Stromal cell of bone marrow (primary cell): ENCODE measurements around the gene SLC25A25.

Source experiments
- DNase-seq: peaks from one replicate; pipeline ENCODE4 v3.0.0-alpha.2; 2012; ENCODE audit warnings: low read depth

Gene SLC25A25

GRCh38 chr9:128072144-128073021, 4.4 kb downstream of the SLC25A25 start:
- DNase-seq, result peak; percentile 75

DNA sequence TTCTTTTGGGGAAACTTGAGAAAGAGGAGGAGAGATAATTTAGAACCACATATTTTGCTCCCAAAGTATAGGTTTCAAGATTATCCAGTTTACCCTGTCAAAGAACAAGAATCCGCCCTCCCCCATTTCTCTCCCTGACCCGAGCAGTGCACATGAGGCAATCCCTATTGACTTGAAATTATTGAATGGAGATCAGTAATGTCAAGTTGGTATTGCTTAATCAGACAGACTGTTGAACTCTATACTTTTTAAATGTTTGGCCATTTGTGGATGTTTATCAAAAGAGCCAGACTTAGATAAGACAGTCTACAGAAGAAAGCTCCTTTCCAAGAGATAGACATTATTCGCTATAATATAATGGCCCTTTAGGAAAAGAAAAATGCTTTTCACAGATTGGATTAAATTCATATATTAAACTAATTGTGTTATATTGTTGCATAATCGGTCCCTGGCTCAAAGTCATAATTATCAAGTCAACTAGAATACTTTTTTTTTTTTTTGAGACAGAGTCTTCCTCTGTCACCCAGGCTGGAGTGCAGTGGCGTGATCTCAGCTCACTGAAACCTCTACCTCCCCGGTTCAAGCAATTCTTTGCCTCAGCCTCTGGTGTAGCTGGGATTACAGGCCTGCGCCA, 5.3 kb downstream of the SLC25A25 start:
- no peak for DNase-seq

DNA sequence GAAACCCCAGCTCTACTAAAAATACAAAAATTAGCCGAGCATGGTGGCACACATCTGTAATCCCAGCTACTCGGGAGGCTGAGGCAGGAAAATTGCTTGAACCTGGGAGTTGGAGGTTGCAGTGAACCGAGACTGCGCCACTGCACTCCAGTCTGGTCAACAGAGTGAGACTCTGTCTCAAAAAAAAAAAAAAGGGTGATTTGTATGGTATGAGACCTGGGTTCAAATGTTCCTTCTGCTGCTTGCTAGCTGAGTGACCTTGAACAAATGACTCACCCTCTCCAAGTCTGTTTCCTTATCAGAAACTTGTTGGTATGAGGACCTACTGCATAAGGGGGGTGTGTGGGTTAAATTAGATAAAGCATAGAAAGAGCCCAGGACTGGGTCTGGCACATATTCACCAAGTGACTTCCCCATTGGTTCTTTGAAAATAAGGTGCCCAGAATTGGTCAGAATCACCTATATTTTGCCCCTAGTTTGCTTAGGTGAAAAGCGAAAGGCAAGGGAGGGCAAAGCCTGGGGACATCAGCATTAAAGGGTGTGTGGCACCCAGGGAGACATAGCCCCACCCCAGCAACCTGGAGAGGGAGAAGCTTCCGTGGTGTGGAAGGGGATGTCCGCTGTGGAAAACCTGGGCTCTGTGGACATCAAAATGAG, 9.9 kb downstream of the SLC25A25 start:
- no peak for DNase-seq

- DNase-seq, result no peak
Measured at GRCh38 chr9:128078504-128079434, 10.7 kb downstream of the SLC25A25 start.

- no peak for DNase-seq
Measured at GRCh38 chr9:128080206-128080605, 12.2 kb downstream of the SLC25A25 start.

GRCh38 chr9:128081056-128081455, 13.0 kb downstream of the SLC25A25 start:
- peak; percentile 87 for DNase-seq

DNA sequence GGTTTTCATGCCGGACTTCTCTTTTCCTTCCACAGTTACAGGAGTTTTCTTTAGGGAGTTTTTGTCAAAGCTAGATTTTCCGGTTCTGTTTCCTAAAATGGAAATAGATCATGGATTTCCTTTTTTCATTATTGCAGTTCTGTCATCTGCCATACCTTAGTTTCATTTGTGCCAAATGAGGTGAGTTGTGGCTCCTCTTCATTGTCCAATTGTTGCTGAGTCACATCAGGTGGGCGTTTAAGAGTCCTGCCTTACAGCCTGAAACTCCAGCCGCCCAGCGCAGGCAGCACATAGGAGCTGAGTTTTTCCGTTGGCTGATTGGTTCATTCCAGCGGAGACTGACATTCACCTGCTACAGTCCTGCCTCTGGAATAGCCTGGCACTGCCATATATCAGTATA, 14.1 kb downstream of the SLC25A25 start:
- no peak for DNase-seq

DNA sequence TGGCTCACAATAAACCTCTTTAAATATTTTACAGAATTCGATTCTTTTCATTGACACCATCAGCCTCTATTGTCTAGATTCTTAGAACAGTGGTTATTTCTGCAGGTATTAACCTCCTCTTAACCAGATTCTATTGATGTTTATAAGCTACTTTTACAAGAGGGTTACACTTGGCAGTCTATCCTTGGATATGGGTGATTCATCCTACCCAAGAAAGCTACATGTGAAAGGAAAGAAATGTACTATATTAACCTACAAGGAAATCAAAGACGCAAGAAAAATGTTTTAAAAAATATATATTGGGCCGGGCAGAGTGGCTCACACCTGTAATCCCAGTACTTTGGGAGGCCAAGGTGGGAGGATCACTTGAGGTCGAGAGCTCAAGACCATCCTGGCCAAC, 16.7 kb downstream of the SLC25A25 start:
- DNase-seq, result no peak

GRCh38 chr9:128085943-128086342, 17.9 kb downstream of the SLC25A25 start:
- DNase-seq, result no peak

DNA sequence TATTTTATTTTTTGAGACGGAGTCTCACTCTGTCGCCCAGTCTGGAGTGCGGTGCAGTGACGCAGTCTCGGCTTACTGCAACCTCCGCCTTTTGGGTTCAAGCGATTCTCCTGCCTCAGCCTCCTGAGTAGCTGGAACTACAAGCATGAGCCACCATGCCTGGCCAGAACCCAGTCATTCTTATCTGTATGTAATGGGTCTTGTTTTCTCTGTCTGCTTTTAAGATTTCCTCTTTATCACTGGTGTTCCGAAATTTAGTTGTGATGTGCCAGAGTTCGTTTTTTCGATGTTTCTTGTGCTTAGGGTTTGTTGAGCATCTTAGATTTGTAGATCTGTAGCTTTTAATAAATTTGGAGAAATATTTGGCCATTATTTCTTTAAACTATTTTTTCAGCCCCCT, 19.2 kb downstream of the SLC25A25 start:
- no peak for DNase-seq

DNA sequence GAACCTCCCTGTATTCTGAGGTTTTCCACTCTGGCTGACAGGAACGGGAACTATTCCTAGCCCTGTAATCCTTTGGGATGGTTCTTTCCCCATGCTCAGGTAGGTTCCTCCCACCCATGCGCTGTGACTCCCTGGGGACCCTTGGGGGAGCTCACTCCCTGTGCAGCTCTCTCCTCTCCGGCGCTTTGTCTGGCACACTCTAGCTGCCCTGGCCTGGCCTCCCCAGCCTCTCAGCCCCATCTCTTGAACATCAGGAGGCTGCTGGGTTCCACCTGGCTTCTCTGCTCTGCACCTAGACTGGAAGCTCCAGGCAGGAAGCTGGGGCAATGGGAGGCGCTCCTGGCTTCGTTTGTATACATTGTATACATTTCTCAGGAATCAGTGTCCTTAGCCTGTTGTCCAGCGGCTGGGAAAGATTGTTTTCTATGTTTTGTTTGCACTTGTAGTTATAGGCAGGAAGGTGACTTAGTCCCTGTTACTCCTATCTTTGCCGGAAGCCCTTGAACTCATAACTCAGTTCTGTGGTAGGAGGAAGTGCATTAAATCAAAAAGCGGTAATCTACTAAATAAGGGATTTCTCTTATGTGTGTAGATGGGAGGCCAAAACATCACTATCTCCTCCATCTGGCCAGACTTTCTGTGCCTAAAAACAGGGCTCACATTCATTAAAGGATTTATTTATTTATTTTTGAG, 20.4 kb downstream of the SLC25A25 start:
- no peak for DNase-seq

GRCh38 chr9:128089299-128089698, 21.3 kb downstream of the SLC25A25 start:
- no peak for DNase-seq

GRCh38 chr9:128091144-128091543, 23.1 kb downstream of the SLC25A25 start:
- peak; percentile 88 for DNase-seq

DNA sequence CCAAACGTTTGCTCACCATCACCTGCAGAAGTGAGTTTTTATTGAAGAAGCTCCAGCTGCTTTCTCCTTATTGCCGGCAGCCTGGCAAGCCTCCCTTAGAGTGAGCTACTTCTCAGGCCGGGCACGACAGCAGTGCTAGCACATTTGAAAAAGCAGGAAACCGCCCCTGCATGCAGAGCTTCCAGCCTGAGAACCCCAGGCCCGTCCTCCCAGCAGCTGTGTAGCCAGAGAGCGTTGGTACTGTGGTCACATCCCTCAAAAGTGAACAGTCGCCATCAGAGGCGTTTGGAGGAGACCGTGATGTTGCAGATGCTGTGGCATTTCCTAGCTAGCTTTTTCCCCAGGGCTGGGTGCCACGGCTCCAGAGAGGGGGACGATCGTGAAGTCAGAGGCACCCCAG, 23.5 kb downstream of the SLC25A25 start:
- DNase-seq, result no peak

- DNase-seq, result no peak
Measured at GRCh38 chr9:128092199-128092977, 24.4 kb downstream of the SLC25A25 start.

DNA sequence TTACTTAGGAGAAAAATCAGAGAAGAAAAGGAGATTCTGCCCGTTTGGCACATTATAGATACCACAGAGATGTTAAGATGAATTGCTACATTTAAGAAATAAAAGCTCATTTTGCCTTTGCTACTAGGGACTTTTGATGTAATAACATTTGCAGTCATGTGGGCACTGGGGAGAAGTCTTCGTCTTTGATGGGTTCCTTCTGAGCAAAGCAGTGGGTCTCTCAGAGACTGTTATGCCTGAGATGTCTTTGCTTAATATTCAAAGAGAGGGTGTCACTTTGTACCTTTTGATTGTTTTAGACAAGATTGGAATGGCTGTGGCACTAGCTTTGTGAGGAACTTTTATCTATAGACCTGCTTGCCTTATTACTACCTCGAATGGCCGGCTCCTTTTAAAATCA, 25.0 kb downstream of the SLC25A25 start:
- no peak for DNase-seq

DNA sequence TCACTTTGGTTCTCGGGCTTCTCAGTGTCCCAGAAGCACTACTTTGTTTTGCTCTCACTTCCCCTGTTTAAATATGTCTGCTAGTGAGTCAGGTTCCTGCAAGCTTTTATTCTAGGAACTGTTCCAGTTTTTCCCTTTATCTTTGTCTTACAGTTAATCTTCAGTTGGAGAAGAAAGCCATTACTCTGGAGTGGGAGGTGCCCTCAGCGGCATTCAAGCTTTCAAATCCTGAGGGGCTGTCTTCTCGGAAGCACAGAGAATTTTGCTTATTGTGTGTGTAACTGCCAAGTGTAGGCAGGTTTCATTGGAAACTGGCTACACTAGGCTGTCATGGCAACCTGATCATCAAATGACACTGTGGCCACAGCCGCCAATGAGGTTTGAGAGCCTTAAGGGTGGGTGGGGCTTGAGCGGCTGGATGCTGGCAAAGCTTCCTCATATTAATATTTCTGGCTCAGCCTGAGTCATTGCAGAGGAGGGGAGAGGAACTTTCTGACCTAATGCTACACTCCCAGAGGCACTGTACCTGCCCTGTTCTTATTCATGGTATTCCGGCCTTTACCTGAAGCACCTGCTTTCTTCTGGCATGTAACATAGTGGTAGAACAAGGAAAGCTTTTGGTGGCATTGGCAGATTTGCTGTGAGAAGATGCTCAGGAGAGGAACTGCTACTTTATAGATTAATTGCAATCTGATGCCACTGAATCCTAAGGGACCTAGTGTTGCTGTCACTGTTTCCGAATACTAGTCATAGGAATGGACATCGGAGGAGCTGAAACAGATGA, 26.3 kb downstream of the SLC25A25 start:
- DNase-seq, result peak; percentile 100

GRCh38 chr9:128094950-128095544, 27.0 kb downstream of the SLC25A25 start:
- no peak for DNase-seq
